ENCODE data around the gene ARID1B. TPM values are rescaled to one million over a fixed set of nuclear protein-coding genes. Genes with fewer than 3 reads are reported as not detected.
A peak's percentile ranks its signal among the peaks of the same experiment; 100 is the strongest.

The ARID1B gene
- total RNA-seq, 1 donor from 2014 or later: 46.4 TPM

DNA sequence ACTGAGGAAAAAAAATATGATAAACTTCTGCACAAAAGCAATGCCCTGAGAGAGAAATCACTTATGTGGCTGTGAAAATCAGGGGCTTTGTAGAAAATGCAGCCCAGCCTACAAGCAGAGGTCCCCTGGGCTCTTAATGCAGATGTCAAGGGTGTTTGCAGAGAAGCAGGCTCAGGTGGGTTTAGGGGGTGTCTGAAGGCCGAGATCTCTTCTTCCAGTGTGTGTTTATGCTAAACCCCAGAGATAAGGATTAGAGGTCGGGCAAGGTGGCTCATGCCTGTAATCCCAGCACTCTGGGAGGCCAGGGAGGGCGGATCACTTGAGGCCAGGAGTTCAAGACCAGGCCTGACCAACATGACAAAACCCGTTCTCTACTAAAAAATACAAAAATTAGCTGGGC is 467.6 kb downstream of the ARID1B start:
- ATAC-seq (no peak), DNase-seq (ENCODE audit: missing footprints) (no peak)
- intact Hi-C loops (cut with DNase I): no loop called here

GRCh38 chr6:157245436-157245835 is 468.3 kb downstream of the ARID1B start:
- no peak for DNase-seq (ENCODE audit: missing footprints)
- intact Hi-C loops (cut with DNase I): no loop called here
- no peak for ATAC-seq

DNA sequence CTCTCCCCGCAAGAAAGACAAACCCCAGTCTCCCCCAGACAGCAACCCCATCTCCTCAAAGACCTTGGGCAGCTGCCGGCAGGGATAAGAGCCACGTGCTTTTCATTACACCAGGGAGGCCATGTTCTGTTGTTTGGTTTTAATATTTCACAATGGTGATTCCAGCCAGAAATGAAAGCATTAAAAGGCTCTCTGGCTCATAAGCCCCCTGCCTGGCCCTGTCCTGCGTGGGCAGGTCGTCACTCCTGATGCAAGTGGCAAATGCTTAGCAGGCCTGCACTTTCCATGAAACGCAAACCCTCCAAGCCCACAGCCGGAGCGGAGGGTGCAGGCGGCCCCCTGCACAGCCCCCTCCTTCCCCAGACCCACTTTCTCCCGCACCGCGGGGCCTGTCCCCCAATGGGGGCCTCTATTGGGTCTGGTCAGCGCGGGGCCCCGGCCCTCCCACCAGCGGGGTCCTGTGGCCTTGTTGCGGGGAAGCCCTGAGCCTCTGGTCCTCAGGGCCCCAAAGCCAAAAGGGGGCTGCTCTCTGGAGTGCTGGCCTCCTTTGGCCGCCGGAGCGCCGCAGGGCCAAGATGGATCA is 469.0 kb downstream of the ARID1B start:
- no peak for DNase-seq (ENCODE audit: missing footprints)
- ATAC-seq: peak; percentile 55
- intact Hi-C loops (cut with DNase I): no loop called here

GRCh38 chr6:157246771-157247484 is 469.8 kb downstream of the ARID1B start:
- intact Hi-C loops (cut with DNase I): no loop called here
- DNase-seq (ENCODE audit: missing footprints): no peak
- ATAC-seq: no peak

- ATAC-seq: no peak
- intact Hi-C loops (cut with DNase I): no loop called here
- no peak for DNase-seq (ENCODE audit: missing footprints)
Measured at GRCh38 chr6:157248264-157248663, 471.1 kb downstream of the ARID1B start.

GRCh38 chr6:157249826-157250225 is 472.6 kb downstream of the ARID1B start:
- DNase-seq (ENCODE audit: missing footprints): no peak
- no peak for ATAC-seq
- intact Hi-C loops (cut with DNase I): no loop called here

DNA sequence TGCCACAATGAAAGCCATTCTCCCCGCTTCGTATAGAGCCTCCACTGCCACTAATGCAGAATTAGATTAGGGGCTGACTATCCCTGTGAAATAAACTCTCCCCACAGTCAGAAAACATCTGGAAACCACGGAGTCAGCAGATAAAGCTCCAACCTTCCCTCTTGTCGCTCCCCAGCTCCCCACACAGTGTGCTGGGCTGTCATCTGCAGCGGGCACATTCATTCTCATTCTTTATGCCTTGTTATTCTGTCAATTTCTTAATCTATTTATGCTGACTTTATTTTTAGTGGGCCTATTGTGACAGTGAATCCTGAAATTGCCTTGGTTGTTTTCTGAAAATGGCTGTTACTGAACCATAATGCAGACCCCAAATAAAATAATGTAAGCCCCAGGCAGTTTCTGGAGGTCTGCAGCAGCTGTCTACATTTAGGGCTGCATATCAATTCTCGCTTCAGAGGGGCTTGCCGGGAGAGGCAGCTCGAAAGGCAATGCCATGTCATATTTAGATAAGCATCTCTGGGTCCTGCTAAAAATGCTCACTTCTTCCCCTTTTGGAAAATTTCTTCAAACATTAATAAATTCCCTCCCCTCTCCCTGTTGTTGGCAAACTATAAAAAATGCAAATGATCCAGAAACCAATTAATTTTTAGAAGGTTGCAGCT is 474.5 kb downstream of the ARID1B start:
- DNase-seq (ENCODE audit: missing footprints) (no peak), ATAC-seq (no peak)
- intact Hi-C loops (cut with DNase I): no loop called here

GRCh38 chr6:157253017-157253416 is 475.8 kb downstream of the ARID1B start:
- ATAC-seq: no peak
- no peak for DNase-seq (ENCODE audit: missing footprints)
- intact Hi-C loops (cut with DNase I): no loop called here

DNA sequence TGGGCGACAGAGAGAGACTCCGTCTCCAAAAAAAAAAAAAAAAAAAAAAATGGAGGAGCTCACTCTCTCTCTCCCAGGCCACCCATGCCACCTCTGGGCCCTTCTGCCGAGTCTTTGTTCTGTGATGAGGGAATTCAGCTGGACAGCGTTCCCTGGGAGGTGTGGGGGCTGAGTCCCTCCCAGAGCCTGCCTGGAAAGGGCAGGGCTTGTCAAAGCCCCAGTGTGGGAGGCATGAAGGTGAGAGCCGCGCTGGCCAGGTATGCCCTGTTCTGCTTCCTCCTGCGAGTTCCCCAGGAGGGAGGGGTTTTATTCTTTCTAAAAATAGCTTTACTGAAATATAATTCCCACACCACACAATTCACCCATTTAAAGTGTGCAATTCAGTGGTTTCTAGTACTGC is 476.5 kb downstream of the ARID1B start:
- intact Hi-C loops (cut with DNase I): no loop called here
- ATAC-seq (no peak), DNase-seq (ENCODE audit: missing footprints) (no peak)

GRCh38 chr6:157254538-157254937 is 477.4 kb downstream of the ARID1B start:
- DNase-seq (ENCODE audit: missing footprints): no peak
- intact Hi-C loops (cut with DNase I): no loop called here

GRCh38 chr6:157255079-157255478 is 477.9 kb downstream of the ARID1B start:
- intact Hi-C loops (cut with DNase I): no loop called here
- ATAC-seq: no peak
- DNase-seq (ENCODE audit: missing footprints): no peak

More at GRCh38 chr6:157254538-157254937, 477.4 kb downstream of the ARID1B start:
- no peak for ATAC-seq

DNA sequence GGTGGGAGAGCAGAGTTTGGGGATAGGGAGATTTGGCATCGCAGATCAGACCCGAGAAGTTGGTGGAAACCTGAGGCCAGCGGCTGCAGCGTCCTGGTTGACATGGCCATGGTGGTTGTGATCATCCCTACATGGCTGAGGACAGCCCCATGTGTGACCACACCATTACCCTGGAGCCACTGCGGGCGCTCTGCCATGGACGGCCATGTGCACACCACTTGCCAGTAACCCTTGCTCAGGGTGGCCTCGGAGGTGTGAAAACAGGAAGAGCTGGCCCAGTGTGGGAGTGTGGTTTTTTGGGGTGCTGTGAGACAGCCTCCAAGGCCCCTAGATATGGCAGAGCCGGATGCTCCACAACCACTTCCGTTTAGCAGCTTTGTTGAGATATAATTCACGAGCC is 481.7 kb downstream of the ARID1B start:
- DNase-seq (ENCODE audit: missing footprints) (no peak), ATAC-seq (no peak)
- intact Hi-C loops (cut with DNase I): no loop called here

GRCh38 chr6:157259443-157259842 is 482.3 kb downstream of the ARID1B start:
- DNase-seq (ENCODE audit: missing footprints) (no peak), ATAC-seq (no peak)
- intact Hi-C loops (cut with DNase I): no loop called here

Small RNA genes lying within 50 kb of the gene (microRNA-seq; reads per million reads assigned to microRNA genes)
- not detected for gene MIR4466
